OCI-M2 (cell line): ENCODE measurements around the gene RAB18.
"Not testable (repeated sequence)": the region's sequence is repeated elsewhere in the genome, so short reads cannot be mapped to it uniquely, and the experiment has no call there.

ENCODE experiments used
- DNase-seq: peaks from one replicate; lab custom pipeline; 2025; ENCODE audit not compliant: unreplicated experiment; lab: John Stamatoyannopoulos, UW

The RAB18 gene

DNA sequence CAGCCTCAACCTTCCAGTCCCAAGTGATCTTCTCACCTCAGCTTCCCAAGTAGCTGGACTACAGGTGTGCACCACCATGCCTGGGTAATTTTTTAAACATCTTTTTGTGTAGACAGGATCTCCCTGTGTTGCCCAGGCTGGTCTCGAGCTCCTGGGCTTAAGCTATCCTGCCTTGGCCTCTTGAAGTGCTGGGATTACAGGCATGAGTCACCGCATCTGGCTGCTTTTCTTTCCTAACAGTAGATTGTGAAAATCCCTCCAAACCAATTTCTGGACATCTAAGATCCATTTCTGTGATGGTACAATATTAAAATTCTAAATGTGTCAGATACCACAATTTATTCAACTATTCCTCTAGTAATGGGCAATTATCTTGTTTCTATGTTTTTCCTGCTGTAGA is 38.7 kb downstream of the RAB18 start:
- no peak for DNase-seq

DNA sequence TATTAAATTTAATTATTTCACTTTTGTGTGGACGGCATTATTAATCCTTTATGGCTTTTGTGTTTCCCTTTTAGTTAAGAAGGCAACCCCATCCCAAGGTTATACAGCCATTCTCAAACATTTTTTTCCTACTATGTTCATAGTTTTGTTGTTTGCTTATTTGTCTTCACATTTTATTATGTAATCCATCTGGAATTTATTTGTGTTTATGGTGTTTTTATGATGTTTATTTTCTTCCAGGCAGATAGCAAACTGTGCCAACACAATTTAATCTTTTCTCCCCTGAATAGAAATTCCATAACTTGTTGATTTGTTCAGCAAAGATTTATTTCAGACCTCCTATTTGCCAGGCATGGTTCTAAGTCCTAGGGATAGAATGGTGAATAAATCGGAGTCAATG is 42.9 kb downstream of the RAB18 start:
- DNase-seq = no peak

DNA sequence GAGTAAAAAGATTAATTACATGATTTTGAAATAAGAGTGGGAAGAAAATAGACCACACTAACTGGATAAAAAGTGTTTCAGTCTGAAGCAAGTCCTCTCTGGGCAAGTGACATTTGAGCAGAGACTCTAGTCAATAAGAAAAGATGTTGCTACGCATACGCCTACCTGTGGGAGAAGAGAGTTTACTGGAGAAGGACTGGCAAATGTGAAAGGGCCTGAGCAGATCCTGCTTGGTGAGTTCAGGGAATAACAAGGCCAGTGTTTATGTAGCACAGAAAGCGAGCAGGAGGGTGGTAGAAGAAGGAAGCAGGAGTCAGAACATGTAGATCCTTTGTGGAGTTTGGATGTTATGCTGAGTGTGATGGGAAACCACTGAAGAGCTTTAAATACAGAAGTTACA is 43.4 kb downstream of the RAB18 start:
- DNase-seq = no peak

DNA sequence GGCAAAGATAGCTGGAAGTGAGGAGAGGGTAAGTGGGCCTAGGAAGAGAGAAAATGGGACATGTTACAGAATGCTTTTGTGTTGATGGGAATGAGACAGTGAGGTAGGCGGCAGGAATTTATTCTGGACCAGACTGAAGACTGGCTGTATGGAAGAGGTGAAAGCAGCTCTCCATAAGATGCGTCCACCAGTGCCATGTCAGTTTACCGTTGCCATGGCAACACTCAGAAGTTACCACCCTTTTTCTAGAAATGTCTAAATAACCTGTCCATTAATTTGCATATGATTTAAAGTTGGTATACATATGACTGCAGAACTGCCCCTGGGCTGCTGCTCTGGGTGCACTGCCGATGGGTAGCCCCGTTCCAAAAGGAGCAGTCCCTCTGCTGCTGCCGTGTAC is 46.7 kb downstream of the RAB18 start:
- DNase-seq = no peak

DNA sequence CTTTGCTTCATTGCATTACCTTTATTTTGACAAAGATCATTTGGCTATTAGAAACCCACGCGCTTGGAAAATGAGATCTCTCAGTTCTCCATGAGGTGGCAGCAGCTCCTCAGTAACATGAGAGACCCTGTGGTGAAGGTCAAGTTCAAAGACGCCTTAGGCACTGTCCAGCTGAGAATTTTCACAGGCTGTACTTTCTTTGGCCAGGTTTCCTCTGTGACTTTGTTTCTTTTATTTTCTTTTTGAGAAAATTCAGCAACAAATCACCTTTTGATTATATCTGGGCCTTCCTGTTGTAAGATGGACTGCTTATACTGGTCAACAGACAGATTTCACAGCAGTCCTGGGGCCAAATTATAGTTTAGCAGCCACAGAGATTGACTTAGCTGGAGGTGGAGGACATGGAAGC is 54.5 kb downstream of the RAB18 start:
- DNase-seq = peak; percentile 6

- no peak for DNase-seq
These were observed 57.2 kb downstream of the RAB18 start for GRCh38 chr10:27561334-27561733.

GRCh38 chr10:27564398-27564797 is 60.3 kb downstream of the RAB18 start:
- no peak for DNase-seq

- DNase-seq = no peak
These were observed 60.8 kb downstream of the RAB18 start for GRCh38 chr10:27564880-27565279.

DNA sequence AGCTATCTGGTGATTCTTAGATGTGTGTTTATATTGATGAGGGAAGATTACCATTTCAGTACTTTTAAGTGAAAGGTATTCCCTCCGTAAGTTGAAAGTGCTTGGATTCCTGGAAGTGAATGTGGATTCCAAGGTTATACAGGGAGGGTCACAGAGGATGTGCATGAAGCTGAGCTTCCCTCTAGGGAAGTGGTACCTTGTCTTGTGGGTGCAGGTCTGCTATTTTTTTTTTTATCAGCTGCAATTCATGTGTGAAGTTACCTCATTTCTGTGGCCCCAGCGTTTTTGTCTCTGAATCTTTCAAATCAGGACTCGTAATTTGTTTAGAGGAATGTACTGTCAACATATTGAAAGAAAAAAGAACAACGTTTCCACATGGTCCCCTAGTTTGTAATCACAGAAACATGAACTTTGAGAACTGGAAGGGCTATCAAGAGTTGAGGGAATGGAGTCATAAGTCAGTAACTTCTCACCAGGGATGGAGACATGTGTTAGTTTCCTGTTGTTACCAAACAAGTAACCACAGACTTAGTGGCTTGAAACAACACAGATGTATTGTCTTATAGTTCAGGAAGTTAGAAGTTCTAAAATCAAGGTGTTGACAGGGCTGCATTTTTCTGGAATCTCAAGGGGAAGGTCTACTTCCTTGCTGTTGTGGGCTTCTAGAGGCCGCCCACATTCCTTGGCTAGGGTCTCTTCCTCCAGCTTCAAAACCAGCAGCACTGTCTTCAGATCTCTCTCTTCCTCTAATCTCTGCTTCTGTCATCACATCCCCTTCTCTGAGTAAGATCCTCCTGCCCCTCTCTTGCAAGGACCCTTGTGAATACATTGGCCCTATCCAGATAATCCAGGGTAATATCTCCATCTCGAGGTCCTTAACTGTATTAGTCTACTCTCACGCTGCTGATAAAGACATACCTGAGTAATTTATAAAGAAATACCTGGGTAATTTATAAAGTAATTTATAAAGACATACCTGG is 64.4 kb downstream of the RAB18 start:
- DNase-seq = no peak

DNA sequence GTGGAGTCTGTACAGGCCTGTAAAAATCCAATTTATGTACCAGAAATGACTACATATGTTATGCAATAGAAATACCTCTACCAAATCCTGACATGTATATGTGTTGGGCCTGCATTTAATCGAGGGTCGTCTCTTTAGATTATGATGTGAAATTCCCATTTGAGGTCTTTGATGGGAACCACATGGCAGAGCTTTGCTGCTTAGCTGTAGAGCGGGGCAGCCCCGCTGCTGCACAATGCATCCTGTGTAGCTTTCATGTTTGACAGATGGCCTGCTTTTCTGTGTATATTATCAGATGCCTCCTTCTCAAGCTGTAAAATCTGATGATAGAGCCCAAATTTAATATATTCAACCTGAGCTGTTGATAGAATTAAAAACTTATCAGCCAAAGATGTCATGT is 65.8 kb downstream of the RAB18 start:
- DNase-seq = no peak

DNA sequence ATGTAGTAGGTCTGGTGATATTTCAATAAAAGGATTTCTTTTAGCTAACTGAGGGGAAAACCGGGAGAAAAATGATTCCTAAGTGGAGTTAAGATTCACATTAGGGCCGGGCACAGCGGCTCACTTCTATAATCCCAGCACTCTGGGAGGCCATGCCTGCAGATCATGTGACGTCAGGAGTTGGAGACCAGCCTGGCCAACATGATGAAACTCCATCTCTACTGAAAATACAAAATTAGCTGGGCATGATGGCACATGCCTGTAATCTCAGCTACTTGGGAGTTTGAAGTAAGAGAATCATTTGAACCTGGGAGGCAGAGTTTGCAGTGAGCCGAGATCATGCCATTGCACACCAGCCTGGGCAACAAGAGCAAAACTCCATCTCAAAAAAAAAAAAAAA is 72.9 kb downstream of the RAB18 start:
- DNase-seq = not testable (repeated sequence)

GRCh38 chr10:27578316-27578715 is 74.2 kb downstream of the RAB18 start:
- no peak for DNase-seq

DNA sequence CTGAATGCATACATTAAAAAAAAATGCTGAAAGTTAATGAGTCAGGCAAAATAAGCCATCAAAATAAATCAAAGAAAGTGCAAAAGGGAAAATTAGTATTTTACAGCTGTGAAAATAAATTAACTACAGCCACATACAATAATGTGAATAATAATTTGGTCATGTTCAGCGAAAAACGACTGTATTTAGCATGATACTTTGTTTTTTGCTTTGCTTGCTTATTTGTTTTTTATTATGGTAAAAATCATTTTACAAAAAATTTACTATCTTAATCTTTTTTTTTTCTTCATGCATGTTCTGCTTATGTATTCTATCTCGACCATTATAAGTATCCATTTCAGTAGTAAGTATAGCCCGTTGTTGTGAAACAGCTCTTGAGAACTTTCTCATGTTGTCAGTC is 77.1 kb downstream of the RAB18 start:
- DNase-seq = no peak

GRCh38 chr10:27584302-27584701 is 80.2 kb downstream of the RAB18 start:
- DNase-seq = no peak
